ENCODE data around the gene ZC2HC1B. TPM values are rescaled to one million over a fixed set of nuclear protein-coding genes. Genes with fewer than 3 reads are reported as not detected.

Gene ZC2HC1B, protein sequence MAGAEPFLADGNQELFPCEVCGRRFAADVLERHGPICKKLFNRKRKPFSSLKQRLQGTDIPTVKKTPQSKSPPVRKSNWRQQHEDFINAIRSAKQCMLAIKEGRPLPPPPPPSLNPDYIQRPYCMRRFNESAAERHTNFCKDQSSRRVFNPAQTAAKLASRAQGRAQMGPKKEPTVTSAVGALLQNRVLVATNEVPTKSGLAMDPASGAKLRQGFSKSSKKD
- not detected in 2 replicates for total RNA-seq

DNA sequence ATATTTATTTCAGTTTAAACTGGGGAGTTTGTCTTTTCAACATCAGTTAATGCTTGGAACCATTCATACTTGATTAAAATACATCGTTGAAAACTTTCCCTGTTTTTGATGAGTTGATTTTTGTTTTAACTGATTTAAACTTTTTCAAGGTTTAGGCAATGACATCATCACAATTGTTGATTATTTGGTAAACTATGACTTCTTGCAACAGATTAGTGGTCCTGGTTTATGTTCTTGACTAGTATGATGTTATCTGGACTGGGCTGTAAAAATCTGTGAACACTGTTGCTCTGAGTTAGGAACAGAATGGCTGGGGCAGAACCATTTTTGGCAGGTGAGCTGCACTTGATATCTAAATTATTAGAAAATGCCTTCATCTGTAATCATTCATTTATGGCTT lies at the start of gene ZC2HC1B:
Gene ZC2HC1B, plus strand, starts transcription at position 241 of the 400 bp plus-strand sequence. Its CDS starts 66 bp downstream, at position 307.

DNA sequence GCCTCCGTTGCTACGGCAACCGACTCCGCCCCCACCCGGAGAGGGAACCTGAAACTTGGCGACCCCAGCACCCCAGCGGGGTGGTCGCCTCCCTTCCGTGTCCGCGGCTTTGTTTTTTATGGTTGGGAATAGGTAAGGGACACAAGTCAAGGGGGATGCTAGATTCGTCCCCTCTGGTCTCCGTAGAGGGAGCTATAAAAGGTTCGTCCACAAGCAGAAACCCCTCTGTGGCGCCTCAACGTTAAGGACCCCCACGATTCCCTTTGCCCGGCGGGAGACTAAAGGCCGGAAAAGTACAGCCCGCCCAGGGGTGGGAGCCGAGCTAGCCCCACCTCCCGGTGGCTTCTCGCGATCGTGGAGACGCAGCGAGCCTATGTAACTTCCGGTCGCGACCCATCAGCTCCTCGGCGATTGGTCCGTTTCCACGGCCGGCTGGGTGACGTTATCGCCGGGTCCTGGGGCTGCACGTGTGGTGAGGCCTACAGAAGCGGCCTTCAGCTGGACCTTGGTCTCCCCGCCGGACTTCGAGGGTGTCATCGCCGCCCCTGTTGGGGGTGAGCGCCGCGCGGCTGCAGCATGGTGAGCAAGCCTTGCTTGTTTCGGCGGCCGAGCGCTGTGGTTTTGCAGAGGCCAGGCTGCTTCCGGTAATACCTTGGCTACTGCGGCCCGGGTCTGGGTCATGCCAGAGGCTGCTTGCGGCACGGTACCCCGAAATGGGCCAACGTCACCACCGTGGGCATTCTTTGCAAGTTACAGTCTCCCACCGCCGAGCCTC lies 21.2 kb upstream of the ZC2HC1B start, which contains the start of gene LTV1:
Gene LTV1, plus strand, starts transcription at position 437 of the 775 bp plus-strand sequence. Its CDS starts 140 bp downstream, at position 577.

Small RNA genes within 50 kb of the gene (small RNA-seq; reads per million reads assigned to genes)
- gene ZC2HC1B (ENCODE audit: low replicate concordance): not detected

Other genes starting within 250 kb of the ZC2HC1B start
- gene PHACTR2, start 186.5 kb upstream of the ZC2HC1B start, total RNA-seq: 56.9 and 88.5 TPM in 2 replicates
- gene LTV1, start 21.1 kb upstream of the ZC2HC1B start, total RNA-seq: 20.4 and 21.0 TPM in 2 replicates
- 23.3 and 64.3 TPM in 2 replicates for gene PLAGL1, start 143.8 kb downstream of the ZC2HC1B start, total RNA-seq
- 109 and 126 TPM in 2 replicates for gene SF3B5, start 231.1 kb downstream of the ZC2HC1B start, total RNA-seq

All from placental pericyte (primary cell).